GM12878 (cell line): Measurements from ENCODE around the gene HACD4. TPM values are rescaled to one million over a fixed set of nuclear protein-coding genes. Genes with fewer than 3 reads are reported as not detected.

Source experiments
- ATAC-seq: fragments of 200-7000 bp; cut with Tn5 transposase; 3 replicates; pipeline ENCODE4 v1.9.1; 2020; ENCODE audit warnings: mild to moderate bottlenecking, moderate library complexity
- BruUV-seq: library from RNA; stranded (reverse); fragments of 400-500 nt; replicated peaks from 2 replicates; lab custom pipeline; 2021; lab: Mats Ljungman, UMichigan
- CTCF ChIA-PET: fragments of 300-600 bp; sonication (Branson Sonifier 250); formaldehyde crosslinking; extraction: SDS; loops from one replicate; lab custom pipeline; 2021; ENCODE audit warnings: inconsistent platforms; lab: Yijun Ruan, JAX
- POLR2A ChIA-PET: fragments of 350-600 bp; formaldehyde crosslinking; extraction: SDS; loops from one replicate; lab custom pipeline; 2021; ENCODE audit warnings: inconsistent platforms; lab: Charles Lee
- RAD21 ChIA-PET: fragments of 300-600 bp; sonication (Branson Sonifier 250); formaldehyde crosslinking; loops from one replicate; lab custom pipeline; 2023; ENCODE audit warnings: antibody characterized with exemption; ENCODE audit not compliant: unreplicated experiment; lab: Charles Lee
- SMC1A ChIA-PET: fragments of 300-600 bp; sonication (Branson Sonifier 250); formaldehyde crosslinking; loops from one replicate; lab custom pipeline; 2023; ENCODE audit not compliant: unreplicated experiment, uncharacterized antibody; lab: Charles Lee
- DNase-seq: peaks from one replicate; pipeline ENCODE4 v3.0.0-alpha.2; 2011; ENCODE audit warnings: low read depth, low spot score
- FAIRE-seq: peaks from 3 replicates; lab custom pipeline; 2011; peaks lifted over from hg19 to GRCh38; lab: Jason Lieb, UNC
- H2AFZ ChIP-seq: 2 replicates; pipeline ENCODE4 v1.6.0; 2011; ENCODE audit warnings: low read depth, low read length, control low read depth; ENCODE audit not compliant: control insufficient read depth
- H3K27ac ChIP-seq: 2 replicates; pipeline ENCODE4 v1.5.1; 2011; ENCODE audit warnings: control low read depth; ENCODE audit not compliant: control insufficient read depth, insufficient read depth
- H3K27me3 ChIP-seq, 2 experiments: replicated peaks in 1 of 2; 2 replicates each; pipeline versions ENCODE4 v1.6.0 to v1.6.1; 2011; ENCODE audit warnings: low read length in 1 of 2; ENCODE audit not compliant: control insufficient read depth in 2 of 2, insufficient read depth in 2 of 2
- H3K36me3 ChIP-seq, 2 experiments: 2 replicates each; pipeline ENCODE4 v1.5.1; 2011; ENCODE audit warnings: low read length in 1 of 2; ENCODE audit not compliant: control insufficient read depth in 2 of 2, insufficient read depth in 2 of 2
- H3K4me1 ChIP-seq: 2 replicates; pipeline ENCODE4 v1.6.1; 2011; ENCODE audit warnings: mild to moderate bottlenecking, low read length, moderate library complexity, mixed read lengths; ENCODE audit not compliant: control insufficient read depth, insufficient read depth
- H3K4me2 ChIP-seq: 2 replicates; pipeline ENCODE4 v1.6.0; 2011; ENCODE audit warnings: control low read depth; ENCODE audit not compliant: control insufficient read depth, insufficient read depth
- H3K4me3 ChIP-seq: fragments of 200-600 bp; sonication (generic); 2 replicates; pipeline ENCODE4 v1.5.1; 2016
- H3K79me2 ChIP-seq: 2 replicates; pipeline ENCODE4 v1.6.0; 2011; ENCODE audit warnings: low read length; ENCODE audit not compliant: control insufficient read depth, insufficient read depth
- H3K9ac ChIP-seq: 2 replicates; pipeline ENCODE4 v1.8.0; 2011; ENCODE audit warnings: low read length, control low read depth, mixed read lengths; ENCODE audit not compliant: control insufficient read depth, insufficient read depth
- H3K9me3 ChIP-seq: replicated peaks from 3 replicates; pipeline ENCODE4 v1.5.1; 2011; ENCODE audit warnings: mild to moderate bottlenecking, low read length; ENCODE audit not compliant: control insufficient read depth, insufficient read depth
- H4K20me1 ChIP-seq: 2 replicates; pipeline ENCODE4 v1.6.0; 2011; ENCODE audit not compliant: control insufficient read depth, insufficient read depth
- KDM1A ChIP-seq: fragments of 200-600 bp; sonication (generic); IDR thresholded peaks from 2 replicates; pipeline ENCODE4 v1.6.1; 2016; ENCODE audit warnings: borderline replicate concordance
- NFYB ChIP-seq: IDR thresholded peaks from 2 replicates; pipeline ENCODE4 v1.6.1; 2011; ENCODE audit warnings: low read depth, mild to moderate bottlenecking, low read length, improper control_type of control experiment, moderate library complexity; ENCODE audit not compliant: insufficient read depth
- NR2C2 ChIP-seq: IDR thresholded peaks from 2 replicates; pipeline ENCODE4 v1.6.1; 2011; ENCODE audit warnings: borderline replicate concordance, low read depth; ENCODE audit not compliant: control insufficient read depth, insufficient read length
- POLR2AphosphoS2 ChIP-seq: IDR thresholded peaks from 2 replicates; pipeline ENCODE4 v1.6.1; 2011; ENCODE audit warnings: low read depth, mild to moderate bottlenecking, low read length, improper control_type of control experiment, moderate library complexity
- RCOR1 ChIP-seq: conservative IDR thresholded peaks from 2 replicates; pipeline ENCODE4 v1.6.1; 2012; ENCODE audit warnings: low read depth, low read length, improper control_type of control experiment
- SIX5 ChIP-seq: IDR thresholded peaks from 2 replicates; pipeline ENCODE4 v1.6.1; 2011; ENCODE audit warnings: mild to moderate bottlenecking, low read depth, low read length, moderate library complexity; ENCODE audit not compliant: severe bottlenecking
- SMC3 ChIP-seq: IDR thresholded peaks from 2 replicates; pipeline ENCODE4 v1.6.1; 2011; ENCODE audit warnings: low read length, improper control_type of control experiment, borderline replicate concordance
- SREBF2 ChIP-seq: IDR thresholded peaks from 2 replicates; pipeline ENCODE4 v1.6.1; 2012; ENCODE audit warnings: mild to moderate bottlenecking, low read length
- SUPT20H ChIP-seq: IDR thresholded peaks from 2 replicates; pipeline ENCODE4 v1.6.1; 2011; ENCODE audit warnings: low read depth, mild to moderate bottlenecking, low read length, moderate library complexity, borderline replicate concordance; ENCODE audit not compliant: control insufficient read depth
- SUZ12 ChIP-seq: fragments of 200-600 bp; sonication (generic); IDR thresholded peaks from one replicate; pipeline ENCODE4 v1.6.1; 2018; ENCODE audit warnings: antibody characterized with exemption, mild to moderate bottlenecking; ENCODE audit not compliant: unreplicated experiment
- TCF3 ChIP-seq: IDR thresholded peaks from 2 replicates; pipeline ENCODE4 v1.6.1; 2012; ENCODE audit warnings: low read depth, mild to moderate bottlenecking, low read length, borderline replicate concordance; ENCODE audit not compliant: insufficient read depth
- YY1 ChIP-seq: IDR thresholded peaks from 2 replicates; pipeline ENCODE4 v1.6.1; 2011; ENCODE audit warnings: low read depth, mild to moderate bottlenecking, low read length
- ZNF274 ChIP-seq: IDR thresholded peaks from one replicate; pipeline ENCODE4 v1.8.0; 2011; ENCODE audit not compliant: insufficient read length, insufficient read depth
- WGBS: methylation state at CpG from one replicate; pipeline ENCODE4 v1.1.6; 2016; ENCODE audit warnings: low lambda C conversion rate; ENCODE audit not compliant: insufficient replicate concordance, insufficient coverage; ENCODE audit errors: missing lambda C conversion rate; 5-methylcytosine and 5-hydroxymethylcytosine counted together
- in situ Hi-C: fragments of 300-500 bp; cut with MboI; formaldehyde crosslinking; loops from 9 replicates; pipeline ENCODE4 v1.14.3; 2018; ENCODE audit warnings: mixed read lengths
- intact Hi-C: fragments of 100-400 bp; cut with micrococcal nuclease; formaldehyde crosslinking; loops from one replicate; pipeline ENCODE4 v1.14.2; 2022; ENCODE audit not compliant: unreplicated experiment
- polyA plus RNA-seq, 11 experiments: library from polyadenylated mRNA; depleted of rRNA in 4 of 11; unstranded in 6 of 11; stranded (reverse) in 5 of 11; fragments of >200 nt; fragmentation: Nextera tagmentation in 4 of 11; fragmentation: Illumina TruSeq in 1 of 11; extraction: Ambion mirVana in 4 of 11; extraction: Trizol in 1 of 11; gene quantifications; 1 replicate in 1 of 11; 2 replicates in 10 of 11; pipeline versions ENCODE4 v1.2.1 to v1.2.3, GENCODE V29; 2011 to 2016; ENCODE audit warnings: inconsistent platforms in 2 of 11, missing spikeins in 2 of 11, low read depth in 1 of 11
- total RNA-seq, 4 experiments: library from RNA; depleted of rRNA in 3 of 4; stranded (reverse); fragments of >200 nt in 3 of 4; fragmentation: Illumina TruSeq in 1 of 4; extraction: Trizol in 1 of 4; gene quantifications; 2 replicates each; pipeline versions ENCODE4 v1.2.1 to v1.2.3, GENCODE V29; 2013 to 2021
- TF ChIP-seq, protein P1 (sequence below): fragments of 450-650 bp; IDR thresholded peaks from 2 replicates; pipeline ENCODE4 v1.6.1; 2017; ENCODE audit warnings: mild to moderate bottlenecking, moderate library complexity

HACD4 gene
- total and polyA plus RNA-seq, 10 of the 15 experiments (the other 5 are each of a cell fraction or from before 2014, with no cell fraction given), result 3.2 to 7.6 (median 5.7) TPM

- no TSS peak for BruUV-seq
- Histone ChIP-seq H3K4me1 (no peaks in the 10 kb centered on the region), H3K9ac (no peak overlapping the region), H3K27ac (no peak overlapping the region), H3K27me3 (no peaks in the 10 kb centered on the region), H3K9me3 (no peaks in the 10 kb centered on the region), H3K36me3 (peaks cover 0 to 2% of the 10 kb centered on the region in 2 experiments; a peak in 1 of 4 replicates), H2AFZ (no peak overlapping the region), H3K79me2 (no peaks in the 10 kb centered on the region), H3K4me2 (no peak overlapping the region), H3K4me3 (no peak overlapping the region), H4K20me1 (no peaks in the 10 kb centered on the region)
- FAIRE-seq, result no peak
- no peak for DNase-seq
- WGBS, result 35% methylated on average over 2 of the region's 2 CpGs
- POLR2A ChIA-PET, result interaction anchor here (0.7 kb wide), 1 partner anchor 939 kb away, joined by 3 read pairs; no protein-coding TSS in a partner anchor
- RAD21 ChIA-PET, result no interaction called here
- no peak for TF ChIP-seq TCF3
- TF ChIP-seq SIX5, result no peak
- TF ChIP-seq RCOR1, result no peak
- no peak for TF ChIP-seq NFYB
- CTCF ChIA-PET, result no interaction called here
- no peak for ATAC-seq
- intact Hi-C loops (no loop called here), in situ Hi-C loops (no loop called here)
- SMC1A ChIA-PET, result no interaction called here
These were observed 7.6 kb downstream of the HACD4 start for GRCh38 chr9:21023861-21024260.

DNA sequence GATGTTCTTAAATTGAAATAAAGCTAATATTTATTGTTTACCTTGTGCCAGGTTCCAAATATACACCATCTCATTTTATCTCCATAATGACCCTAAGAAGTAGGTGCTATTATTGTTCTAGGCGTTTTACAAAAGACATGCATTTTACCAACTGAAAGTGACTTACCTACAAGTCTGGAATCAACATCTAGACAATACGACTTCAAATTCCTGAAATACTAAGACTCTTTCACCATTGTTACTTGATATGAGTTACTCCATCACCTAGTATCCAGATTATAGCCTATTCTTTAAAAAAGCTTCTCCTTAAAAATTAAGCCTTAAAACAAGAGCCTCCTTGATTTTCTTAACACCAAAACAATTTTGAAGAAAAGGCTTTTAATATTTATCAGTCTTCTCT is 13.3 kb downstream of the HACD4 start:
- 99% methylated on average over 2 of the region's 2 CpGs for WGBS
- Histone ChIP-seq H3K4me3 (no peak overlapping the region), H2AFZ (no peak overlapping the region), H3K36me3 (peaks cover 0 to 4% of the 10 kb centered on the region in 2 experiments; a peak in 3 of 4 replicates), H4K20me1 (no peaks in the 10 kb centered on the region), H3K9ac (no peak overlapping the region), H3K27ac (no peak overlapping the region), H3K9me3 (no peaks in the 10 kb centered on the region), H3K4me2 (no peak overlapping the region), H3K27me3 (no peaks in the 10 kb centered on the region), H3K79me2 (no peaks in the 10 kb centered on the region), H3K4me1 (no peaks in the 10 kb centered on the region)
- RAD21 ChIA-PET, result no interaction called here
- DNase-seq (no peak), ATAC-seq (no peak), FAIRE-seq (no peak)
- BruUV-seq, result no TSS peak
- SMC1A ChIA-PET, result interaction anchor here (1.2 to 2.6 kb wide), 3 partner anchors 10 to 21 kb away, joined by 3 to 8 read pairs (median 6); partner anchors contain the start of gene HACD4
- CTCF ChIA-PET, result interaction anchor here (0.6 to 1.9 kb wide), 2 partner anchors 12 to 93 kb away, joined by 3 to 8 read pairs; no protein-coding TSS in a partner anchor
- in situ Hi-C loops, result no loop called here
- POLR2A ChIA-PET, result interaction anchor here (1.0 to 1.3 kb wide), 2 partner anchors 12 to 13 kb away, joined by 3 to 4 read pairs; partner anchors contain the start of gene HACD4
- intact Hi-C loops, result no loop called here
- TF ChIP-seq YY1 (no peak), SUZ12 (no peak), SMC3 (no peak), ZNF274 (no peak), KDM1A (no peak), SUPT20H (no peak), POLR2AphosphoS2 (no peak), SREBF2 (no peak), NR2C2 (no peak)
- TF ChIP-seq, protein P1, sequence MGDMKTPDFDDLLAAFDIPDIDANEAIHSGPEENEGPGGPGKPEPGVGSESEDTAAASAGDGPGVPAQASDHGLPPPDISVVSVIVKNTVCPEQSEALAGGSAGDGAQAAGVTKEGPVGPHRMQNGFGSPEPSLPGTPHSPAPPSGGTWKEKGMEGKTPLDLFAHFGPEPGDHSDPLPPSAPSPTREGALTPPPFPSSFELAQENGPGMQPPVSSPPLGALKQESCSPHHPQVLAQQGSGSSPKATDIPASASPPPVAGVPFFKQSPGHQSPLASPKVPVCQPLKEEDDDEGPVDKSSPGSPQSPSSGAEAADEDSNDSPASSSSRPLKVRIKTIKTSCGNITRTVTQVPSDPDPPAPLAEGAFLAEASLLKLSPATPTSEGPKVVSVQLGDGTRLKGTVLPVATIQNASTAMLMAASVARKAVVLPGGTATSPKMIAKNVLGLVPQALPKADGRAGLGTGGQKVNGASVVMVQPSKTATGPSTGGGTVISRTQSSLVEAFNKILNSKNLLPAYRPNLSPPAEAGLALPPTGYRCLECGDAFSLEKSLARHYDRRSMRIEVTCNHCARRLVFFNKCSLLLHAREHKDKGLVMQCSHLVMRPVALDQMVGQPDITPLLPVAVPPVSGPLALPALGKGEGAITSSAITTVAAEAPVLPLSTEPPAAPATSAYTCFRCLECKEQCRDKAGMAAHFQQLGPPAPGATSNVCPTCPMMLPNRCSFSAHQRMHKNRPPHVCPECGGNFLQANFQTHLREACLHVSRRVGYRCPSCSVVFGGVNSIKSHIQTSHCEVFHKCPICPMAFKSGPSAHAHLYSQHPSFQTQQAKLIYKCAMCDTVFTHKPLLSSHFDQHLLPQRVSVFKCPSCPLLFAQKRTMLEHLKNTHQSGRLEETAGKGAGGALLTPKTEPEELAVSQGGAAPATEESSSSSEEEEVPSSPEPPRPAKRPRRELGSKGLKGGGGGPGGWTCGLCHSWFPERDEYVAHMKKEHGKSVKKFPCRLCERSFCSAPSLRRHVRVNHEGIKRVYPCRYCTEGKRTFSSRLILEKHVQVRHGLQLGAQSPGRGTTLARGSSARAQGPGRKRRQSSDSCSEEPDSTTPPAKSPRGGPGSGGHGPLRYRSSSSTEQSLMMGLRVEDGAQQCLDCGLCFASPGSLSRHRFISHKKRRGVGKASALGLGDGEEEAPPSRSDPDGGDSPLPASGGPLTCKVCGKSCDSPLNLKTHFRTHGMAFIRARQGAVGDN, result no peak
